ENCODE data around the gene MMP27.

- TF ChIP-seq POLR2A (IDR thresholded peaks at IDR 0.05) (no peak), CTCF (IDR thresholded peaks at IDR 0.05) (no peak)
Measured at GRCh38 chr11:102716527-102716926, 11.0 kb upstream of the MMP27 start.
